NCI-H345 (cell line): ENCODE measurements around the gene LAMB1.
"Not testable (repeated sequence)": the region's sequence is repeated elsewhere in the genome, so short reads cannot be mapped to it uniquely, and the experiment has no call there.

ENCODE experiments used
- DNase-seq: peaks from one replicate; lab custom pipeline; 2025; lab: John Stamatoyannopoulos, UW

LAMB1 gene

GRCh38 chr7:107946451-107946850 is 56.5 kb downstream of the LAMB1 start:
- DNase-seq = no peak

- no peak for DNase-seq
These were observed 57.6 kb downstream of the LAMB1 start for GRCh38 chr7:107945332-107945731.

- no peak for DNase-seq
These were observed 58.4 kb downstream of the LAMB1 start for GRCh38 chr7:107944411-107945169.

- DNase-seq = no peak
These were observed 59.9 kb downstream of the LAMB1 start for GRCh38 chr7:107943018-107943417.

- no peak for DNase-seq
These were observed 62.0 kb downstream of the LAMB1 start for GRCh38 chr7:107940951-107941350.

- DNase-seq = no peak
These were observed 63.1 kb downstream of the LAMB1 start for GRCh38 chr7:107939573-107940489.

DNA sequence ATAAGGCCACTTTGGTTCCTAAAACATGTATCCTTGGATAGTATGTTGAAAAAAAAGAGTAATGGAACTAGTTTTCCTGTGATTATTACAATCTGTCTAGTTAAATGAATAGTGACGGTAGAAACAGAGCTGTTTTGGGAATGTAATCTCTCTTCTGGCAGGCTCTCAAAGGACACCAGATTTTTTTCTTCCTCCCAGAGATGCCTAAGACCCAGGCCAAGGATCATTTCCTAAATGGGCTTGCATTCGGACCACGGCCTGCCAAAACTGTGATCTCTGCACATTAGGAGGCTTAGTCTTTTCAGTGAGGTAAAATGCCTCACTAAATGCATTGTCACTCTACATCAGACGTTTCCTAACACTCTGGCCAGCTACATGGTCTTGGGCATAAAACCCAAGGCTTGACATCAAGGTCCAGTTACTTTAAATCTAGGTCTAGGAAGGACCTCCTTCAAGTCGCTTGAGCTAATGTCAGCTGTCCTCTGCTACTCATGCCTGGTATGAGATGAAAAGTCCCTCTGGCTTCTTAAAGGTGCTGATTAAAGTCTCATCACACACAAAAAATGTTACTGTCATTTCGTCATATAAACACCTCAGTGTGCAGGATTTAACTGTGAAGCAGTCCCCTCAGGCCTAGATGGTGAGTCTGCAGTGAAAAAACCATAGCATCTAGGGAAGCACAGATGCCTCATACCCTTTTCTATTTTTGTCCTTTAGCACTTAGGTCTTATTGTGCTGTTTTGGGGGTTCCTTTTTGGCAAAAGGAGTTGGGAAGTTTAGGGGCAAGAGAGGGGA is 64.3 kb downstream of the LAMB1 start:
- DNase-seq = no peak

DNA sequence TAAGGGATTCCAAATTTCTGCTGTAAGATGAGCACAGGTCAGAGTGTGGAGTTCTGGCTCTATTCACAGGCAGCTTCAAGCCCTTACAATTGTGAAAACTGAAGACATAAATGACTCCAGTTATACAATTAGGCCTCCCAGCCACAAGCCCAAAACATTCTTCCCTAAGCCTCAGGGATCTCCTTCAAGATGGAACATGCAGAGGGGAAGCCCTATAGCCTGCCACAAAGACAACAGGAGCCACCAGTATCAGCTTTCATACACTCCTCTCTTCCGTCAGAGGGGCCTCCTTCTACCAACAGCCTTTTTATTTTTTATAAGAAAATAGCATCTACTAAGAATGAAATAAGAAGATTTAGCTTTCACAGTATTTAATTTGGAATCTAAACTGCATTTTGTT is 65.4 kb downstream of the LAMB1 start:
- DNase-seq = no peak

DNA sequence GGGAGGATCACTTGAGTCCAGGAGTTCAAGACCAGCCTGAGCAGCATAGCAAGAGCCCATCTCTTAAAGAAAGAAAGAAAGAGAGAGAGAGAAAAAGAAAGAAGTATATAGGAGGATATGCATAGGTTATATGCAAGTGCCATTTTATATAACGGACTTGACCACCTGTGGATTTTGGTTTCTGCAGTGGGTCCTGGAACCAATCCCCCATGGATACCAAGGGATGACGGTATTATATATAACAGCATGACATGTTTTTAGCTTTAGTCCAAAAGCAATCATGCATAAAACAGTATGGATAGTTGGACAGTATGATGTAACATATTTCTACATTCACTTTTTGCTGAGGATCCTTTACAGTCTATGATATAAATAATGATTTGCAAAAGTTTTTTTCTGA is 66.6 kb downstream of the LAMB1 start:
- no peak for DNase-seq

DNA sequence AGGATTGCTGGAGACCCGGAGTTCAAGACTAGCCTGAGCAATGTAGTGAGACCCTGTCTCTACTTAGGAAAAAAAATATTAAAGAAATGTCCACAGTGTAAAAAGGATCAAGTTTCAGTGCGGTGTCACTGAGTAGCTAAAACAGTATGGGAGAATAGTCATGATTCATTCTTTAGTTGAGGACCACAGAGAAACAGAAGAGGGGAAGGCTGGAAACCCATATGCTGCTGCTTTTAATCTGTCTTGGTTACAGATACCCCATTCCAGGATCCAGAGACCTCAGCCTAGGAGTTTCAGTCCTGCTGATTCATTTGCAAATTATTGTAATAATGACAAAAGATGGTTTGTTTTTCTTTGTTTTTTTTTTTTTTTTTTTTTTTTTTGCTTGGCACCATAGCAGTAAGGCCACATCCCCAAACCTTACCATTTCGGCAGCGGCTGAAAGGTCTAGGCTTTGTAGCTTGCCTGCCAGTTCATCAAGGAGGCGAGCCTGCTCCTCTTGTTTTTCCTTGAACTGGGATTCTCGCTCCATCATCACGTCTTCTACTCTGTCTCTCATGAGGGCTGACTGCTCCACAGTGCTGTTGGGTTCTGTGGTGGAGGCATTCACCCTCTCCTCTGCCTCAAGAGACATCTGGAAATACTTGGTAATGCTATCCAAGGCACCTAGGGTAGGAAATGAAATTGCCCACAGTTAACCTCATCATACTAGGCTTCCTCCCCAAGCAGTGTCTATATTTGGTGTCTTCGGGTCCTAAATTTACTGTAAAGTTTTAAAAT is 67.8 kb downstream of the LAMB1 start:
- no peak for DNase-seq

- DNase-seq = no peak
These were observed 69.5 kb downstream of the LAMB1 start for GRCh38 chr7:107933386-107934013.

GRCh38 chr7:107932805-107933204 is 70.2 kb downstream of the LAMB1 start:
- no peak for DNase-seq

- DNase-seq = no peak
These were observed 71.0 kb downstream of the LAMB1 start for GRCh38 chr7:107931740-107932515.

DNA sequence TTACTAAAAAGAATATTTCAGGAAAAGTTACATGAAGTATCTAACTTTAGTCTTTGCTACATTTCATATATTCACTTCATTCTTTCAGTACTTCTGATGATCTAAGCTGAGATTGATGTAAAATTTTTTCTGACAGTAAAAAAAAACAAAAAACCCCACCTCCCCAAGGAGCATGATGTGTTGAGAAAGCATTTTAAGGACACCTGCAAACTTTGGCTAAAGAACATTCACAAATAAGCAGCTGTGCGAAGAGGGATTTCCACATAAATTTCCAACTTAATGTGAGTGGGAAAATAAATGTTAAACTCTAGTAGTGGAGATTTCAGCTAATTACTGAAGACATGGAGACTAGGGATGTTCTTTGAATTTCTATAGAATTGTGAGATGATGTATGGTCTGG is 76.5 kb downstream of the LAMB1 start:
- no peak for DNase-seq

DNA sequence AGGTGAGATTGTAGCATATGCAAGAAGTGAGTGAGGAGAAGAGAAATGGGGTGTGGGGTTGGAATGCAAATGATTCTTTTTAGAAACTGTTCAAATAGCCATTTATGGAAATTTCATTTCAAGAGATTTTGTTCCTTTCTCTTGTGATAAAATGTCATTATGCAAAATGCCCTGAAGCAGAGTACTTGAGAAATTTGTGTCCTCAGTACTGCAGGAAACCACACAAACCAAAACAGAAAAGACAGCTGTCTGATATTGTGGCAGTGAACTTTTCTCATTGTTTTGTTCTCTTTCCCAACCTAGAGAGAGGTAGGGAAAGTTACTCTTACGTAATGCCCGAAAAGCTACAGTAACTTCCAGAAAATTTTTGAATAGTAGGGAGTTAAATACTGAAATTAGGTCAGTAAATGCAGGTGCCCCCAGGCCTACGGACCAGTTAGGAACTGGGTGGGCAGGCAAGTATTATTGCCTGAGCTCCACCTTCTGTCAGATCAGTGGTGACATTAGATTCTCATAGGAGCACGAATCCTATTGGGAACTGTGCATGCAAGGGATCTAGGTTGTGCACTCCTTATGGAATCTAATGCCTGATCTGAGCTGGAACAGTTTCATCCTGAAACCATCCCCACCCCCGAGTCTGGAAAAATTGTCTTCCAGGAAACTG is 78.0 kb downstream of the LAMB1 start:
- no peak for DNase-seq

DNA sequence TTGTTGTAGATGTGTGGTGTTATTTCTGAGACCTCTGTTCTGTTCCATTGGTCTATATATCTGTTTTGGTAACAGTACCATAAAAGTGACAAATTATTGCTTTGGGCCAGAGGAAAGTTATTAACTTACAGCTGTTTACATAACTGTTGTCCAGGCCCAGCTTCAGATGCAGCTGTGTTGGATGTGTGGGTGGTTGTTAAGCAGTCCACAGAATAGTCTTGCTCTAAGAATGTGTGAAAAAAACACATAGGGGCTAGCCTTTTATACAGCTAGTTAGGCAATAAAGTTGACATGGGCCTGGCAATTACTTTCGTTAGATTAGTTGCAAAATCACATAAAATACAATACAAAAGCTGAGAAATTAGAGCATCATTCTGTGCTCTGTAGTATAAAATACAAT is 80.1 kb downstream of the LAMB1 start:
- no peak for DNase-seq

DNA sequence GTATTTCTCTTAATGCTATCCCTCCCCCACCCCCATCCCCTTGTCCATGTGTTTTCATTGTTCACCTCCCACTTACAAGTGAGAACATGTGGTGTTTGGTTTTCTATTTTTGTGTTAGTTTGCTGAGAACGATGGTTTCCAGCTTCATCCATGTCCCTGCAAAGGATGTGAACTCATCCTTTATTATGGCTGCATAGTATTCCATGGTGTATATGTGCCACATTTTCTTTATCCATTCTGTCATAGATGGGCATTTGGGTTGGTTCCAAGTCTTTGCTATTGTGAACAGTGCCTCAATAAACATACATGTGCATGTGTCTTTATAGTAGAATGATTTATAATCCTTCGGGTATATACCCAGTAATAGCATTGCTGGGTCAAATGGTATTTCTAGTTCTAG is 81.1 kb downstream of the LAMB1 start:
- not testable (repeated sequence) for DNase-seq

- DNase-seq = no peak
These were observed 82.8 kb downstream of the LAMB1 start for GRCh38 chr7:107920048-107920772.

- no peak for DNase-seq
These were observed 84.0 kb downstream of the LAMB1 start for GRCh38 chr7:107918948-107919347.
